Activated CD4-positive, alpha-beta T cell treated with anti-CD3 and anti-CD28 coated beads, Interleukin-2, amount 10 ng/mL, durations not matched to agents 7 days and 5 days (primary cell): ENCODE data around the gene CAPN9. TPM values are rescaled to one million over a fixed set of nuclear protein-coding genes. Genes with fewer than 3 reads are reported as not detected.
"Not testable (repeated sequence)": the region's sequence is repeated elsewhere in the genome, so short reads cannot be mapped to it uniquely, and the experiment has no call there.

Experiments used
- CTCF ChIA-PET: fragments of 350-600 bp; sonication (Branson Sonifier 250); formaldehyde crosslinking; loops from one replicate; lab custom pipeline; 2021; ENCODE audit warnings: antibody characterized with exemption; lab: Charles Lee
- POLR2A ChIA-PET: fragments of 350-600 bp; sonication (Branson Sonifier 250); formaldehyde crosslinking; loops from one replicate; lab custom pipeline; 2021; ENCODE audit warnings: antibody characterized with exemption; lab: Charles Lee
- DNase-seq: peaks from one replicate; pipeline ENCODE4 v3.0.0-alpha.2; 2020
- H3K27ac Mint-ChIP-seq: one replicate; pipeline ENCODE4 v1.8.0; 2021; ENCODE audit warnings: mild to moderate bottlenecking, moderate library complexity, mixed read lengths
- H3K27me3 Mint-ChIP-seq: one replicate; pipeline ENCODE4 v1.8.0; 2021; ENCODE audit warnings: mixed read lengths
- H3K36me3 Mint-ChIP-seq: one replicate; pipeline ENCODE4 v1.8.0; 2021; ENCODE audit warnings: low read depth, mixed read lengths
- H3K4me1 Mint-ChIP-seq: one replicate; pipeline ENCODE4 v1.8.0; 2021; ENCODE audit warnings: mixed read lengths
- H3K4me3 Mint-ChIP-seq: one replicate; pipeline ENCODE4 v1.8.0; 2021; ENCODE audit warnings: mild to moderate bottlenecking, moderate library complexity, mixed read lengths
- H3K9me3 Mint-ChIP-seq: one replicate; pipeline ENCODE4 v1.8.0; 2021; ENCODE audit warnings: mixed read lengths
- total RNA-seq, 2 experiments: library from RNA; stranded (reverse); gene quantifications; one replicate each; pipeline ENCODE4 v1.2.3, GENCODE V29; 2021

The CAPN9 gene
- total RNA-seq, 2 experiments from 2014 or later, result not detected

DNA sequence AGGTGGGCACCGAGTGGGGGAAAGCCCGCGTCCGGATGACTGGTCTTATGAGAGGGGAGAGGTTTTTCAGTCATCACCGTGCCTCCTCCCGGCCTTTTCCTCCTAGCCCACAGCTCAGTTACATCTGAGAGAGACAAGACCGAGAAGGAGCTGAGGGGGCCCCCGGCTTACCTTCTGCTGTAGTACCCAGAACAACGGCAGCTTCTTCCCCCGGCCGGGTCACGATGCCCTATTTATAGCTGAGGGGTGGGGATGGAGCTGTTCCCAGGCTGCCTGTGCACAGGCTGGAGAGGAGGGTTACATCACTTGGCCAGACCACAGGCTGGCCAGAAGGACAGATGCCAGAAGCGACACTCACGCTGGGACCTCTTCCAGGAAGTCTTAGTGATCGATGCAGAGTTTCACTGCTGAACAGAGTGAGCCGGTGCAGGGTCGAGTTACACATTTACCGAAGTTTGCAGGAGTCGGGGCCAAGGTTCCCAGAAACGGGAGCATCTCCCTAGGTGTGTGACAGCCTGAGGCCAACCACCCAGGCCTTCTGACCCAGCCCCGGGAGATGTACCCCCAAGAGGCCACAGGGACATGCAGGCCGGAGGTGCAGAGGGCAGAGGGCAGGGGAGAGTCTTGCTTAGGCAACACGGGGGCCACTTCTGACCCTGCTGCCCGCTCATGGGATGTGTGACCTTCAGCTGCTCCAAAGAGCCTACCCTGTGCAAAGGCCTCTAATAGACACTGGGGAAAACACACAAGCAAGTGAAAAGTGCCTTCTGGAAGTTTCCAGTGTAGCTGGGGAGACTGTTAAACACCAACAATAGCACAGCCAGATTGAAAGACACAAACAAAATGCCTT is 33.0 kb upstream of the CAPN9 start, which contains the start of gene AGT:
Gene AGT, minus strand, starts transcription at position 208 of the 850 bp plus-strand sequence. CDS start 3,299 bp downstream, outside the sequence.
- Mint-ChIP-seq H3K27me3 (peaks cover 5% of the 10 kb centered on the region), H3K36me3 (no peaks in the 10 kb centered on the region), H3K4me3 (no peak within 1 kb of the TSS), H3K27ac (no peak within 1 kb of the TSS), H3K4me1 (no peaks in the 10 kb centered on the region), H3K9me3 (peaks cover 3% of the 10 kb centered on the region)
- POLR2A ChIA-PET, result no interaction called here
- no peak for DNase-seq
- CTCF ChIA-PET, result interaction anchor here (0.6 kb wide), 1 partner anchor 1134 kb away, joined by 5 read pairs; no protein-coding TSS in a partner anchor

DNA sequence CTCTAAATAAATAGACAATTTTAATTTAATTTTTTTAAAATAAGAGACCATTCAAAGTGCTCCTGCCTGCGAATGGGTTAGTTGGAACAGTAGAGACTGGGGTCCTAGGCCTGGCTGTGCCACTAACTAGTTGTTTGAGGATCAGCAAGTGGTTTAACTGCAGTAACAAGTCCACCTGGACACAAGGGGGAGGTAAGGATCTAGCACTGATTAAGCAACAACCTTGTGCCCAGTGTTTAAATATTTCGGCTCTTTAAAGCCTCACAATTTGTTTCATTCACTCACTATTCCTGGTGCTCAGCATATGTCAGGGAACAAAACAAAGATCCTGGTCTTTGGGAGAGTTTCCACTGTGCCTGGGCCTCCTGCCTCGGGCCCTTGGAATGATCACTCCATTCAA is 31.7 kb upstream of the CAPN9 start:
- DNase-seq, result no peak
- Mint-ChIP-seq H3K4me3 (no peak overlapping the region), H3K27me3 (peaks cover 5% of the 10 kb centered on the region), H3K27ac (no peak overlapping the region), H3K36me3 (no peaks in the 10 kb centered on the region), H3K9me3 (peaks cover 3% of the 10 kb centered on the region), H3K4me1 (no peaks in the 10 kb centered on the region)
- CTCF ChIA-PET, result no interaction called here
- POLR2A ChIA-PET, result no interaction called here

DNA sequence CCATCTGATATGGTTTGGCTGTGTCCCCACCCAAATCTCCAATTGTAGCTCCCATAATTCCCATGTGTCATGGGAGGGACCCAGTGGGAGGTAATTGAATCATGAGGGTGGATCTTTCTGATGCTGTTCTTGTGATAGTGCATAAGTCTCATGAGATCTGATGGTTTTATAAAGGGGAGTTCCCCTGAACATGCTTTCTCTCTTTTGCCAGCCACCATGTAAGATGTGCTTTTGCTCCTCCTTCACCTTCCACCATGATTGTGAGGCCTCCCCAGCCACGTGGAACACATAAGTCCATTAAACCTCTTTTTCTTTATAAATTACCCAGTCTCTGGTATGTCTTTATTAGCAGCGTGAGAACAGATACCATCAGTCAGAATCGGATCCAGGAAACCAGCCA is 30.7 kb upstream of the CAPN9 start:
- H3K27me3 Mint-ChIP-seq, POLR2A ChIA-PET: not testable (repeated sequence)

DNA sequence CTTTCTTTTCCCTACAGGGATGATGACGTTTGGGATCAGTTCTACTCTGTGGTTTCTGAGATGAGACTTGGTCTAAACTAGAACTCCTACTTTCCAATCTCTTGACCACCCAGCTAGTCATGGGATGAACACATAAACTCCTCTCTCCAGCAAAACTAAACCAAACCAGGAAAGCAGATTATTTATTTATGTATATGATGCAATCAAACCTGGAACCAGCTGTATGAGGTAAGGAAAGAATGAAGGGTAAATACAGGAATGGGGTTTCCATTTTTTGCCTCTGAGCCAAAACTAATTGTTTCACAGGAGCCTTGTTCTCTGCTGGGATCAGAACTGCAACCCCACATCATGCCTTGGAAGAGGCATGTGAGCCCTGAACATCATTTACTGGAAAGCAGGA is 29.9 kb upstream of the CAPN9 start:
- POLR2A ChIA-PET, result no interaction called here
- DNase-seq, result no peak
- CTCF ChIA-PET, result no interaction called here
- H3K4me3 Mint-ChIP-seq, result no peak overlapping the region
- H3K36me3 Mint-ChIP-seq, result peaks cover 2% of the 10 kb centered on the region
- no peaks in the 10 kb centered on the region for H3K4me1 Mint-ChIP-seq
- no peak overlapping the region for H3K27ac Mint-ChIP-seq
- H3K27me3 Mint-ChIP-seq, result peaks cover 5% of the 10 kb centered on the region
- H3K9me3 Mint-ChIP-seq, result peaks cover 6% of the 10 kb centered on the region

More for the DNA sequence above, 30.7 kb upstream of the CAPN9 start:
- H3K4me3 Mint-ChIP-seq, H3K36me3 Mint-ChIP-seq, CTCF ChIA-PET, H3K9me3 Mint-ChIP-seq, DNase-seq, H3K4me1 Mint-ChIP-seq, H3K27ac Mint-ChIP-seq: not testable (repeated sequence)

DNA sequence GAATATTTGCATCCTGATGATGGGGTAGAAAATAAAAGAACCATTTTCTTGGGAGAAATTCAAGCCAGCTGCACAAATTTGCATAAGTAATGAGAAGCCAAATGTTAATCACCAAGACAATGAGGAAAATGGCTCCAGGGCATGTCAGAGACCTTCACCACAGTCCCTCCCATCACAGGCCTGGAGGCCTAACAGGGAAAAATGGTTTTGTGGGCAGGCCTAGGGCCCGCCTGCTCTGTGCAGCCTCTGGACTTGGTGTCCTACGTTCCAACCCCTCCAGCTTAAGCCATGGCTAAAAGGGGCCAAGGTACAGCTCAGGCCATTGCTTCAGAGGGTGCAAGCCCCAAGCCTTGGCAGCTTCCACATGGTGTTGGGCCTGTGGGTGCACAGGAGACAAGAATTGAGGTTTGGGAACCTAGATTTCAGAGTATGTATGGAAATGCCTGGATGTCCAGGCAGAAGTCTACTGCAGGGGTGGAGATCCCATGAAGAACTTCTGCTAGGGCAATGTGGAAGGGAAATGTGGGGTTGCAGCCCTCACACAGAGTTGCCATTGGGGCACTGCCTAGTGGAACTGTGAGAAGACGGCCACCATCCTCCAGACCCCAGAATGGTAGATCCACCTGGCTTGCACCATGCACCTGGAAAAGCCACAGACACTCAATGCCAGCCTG is 25.2 kb upstream of the CAPN9 start:
- H3K27me3 Mint-ChIP-seq, DNase-seq, H3K9me3 Mint-ChIP-seq, H3K36me3 Mint-ChIP-seq, H3K27ac Mint-ChIP-seq, CTCF ChIA-PET, POLR2A ChIA-PET, H3K4me3 Mint-ChIP-seq, H3K4me1 Mint-ChIP-seq: not testable (repeated sequence)

DNA sequence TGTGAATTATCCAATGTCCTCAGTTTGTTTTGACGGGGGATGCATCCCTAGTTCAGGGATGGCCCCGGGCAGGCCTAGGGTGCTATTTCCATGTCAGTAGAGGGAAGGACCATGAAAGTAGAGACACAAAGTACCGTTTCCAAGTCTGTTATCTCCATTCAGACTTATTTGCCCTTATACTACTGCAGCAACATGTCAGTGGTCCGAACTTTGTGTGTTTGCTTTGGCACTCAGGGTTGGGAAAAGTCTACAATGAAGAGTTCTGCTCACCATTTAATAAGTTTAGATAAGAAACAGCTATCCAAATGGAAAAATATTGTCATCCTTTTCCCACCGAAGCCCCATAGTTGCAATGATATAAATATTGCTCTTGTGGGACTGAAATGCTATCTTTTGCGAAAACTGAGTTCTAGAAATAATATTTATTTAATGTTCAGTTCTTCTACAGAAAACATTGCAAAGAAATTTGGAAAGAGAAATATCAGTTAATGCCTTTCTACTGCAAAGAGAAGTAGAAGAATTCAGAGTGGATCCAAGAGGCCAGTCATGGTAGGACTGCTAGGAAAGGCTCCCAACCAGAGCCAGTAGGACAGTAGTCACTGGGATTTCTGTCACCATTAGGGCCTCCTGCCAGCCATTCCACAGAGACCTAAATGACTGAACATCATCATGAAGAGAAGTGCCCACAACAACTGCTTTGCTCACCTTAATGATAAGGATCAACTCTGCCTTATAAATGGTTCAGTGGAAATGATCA is 21.8 kb upstream of the CAPN9 start:
- Mint-ChIP-seq H3K9me3 (peaks cover 6% of the 10 kb centered on the region), H3K4me1 (no peaks in the 10 kb centered on the region), H3K27ac (no peak overlapping the region), H3K36me3 (peaks cover 2% of the 10 kb centered on the region), H3K4me3 (no peak overlapping the region), H3K27me3 (peaks cover 10% of the 10 kb centered on the region)
- POLR2A ChIA-PET, result no interaction called here
- no peak for DNase-seq
- CTCF ChIA-PET, result no interaction called here

DNA sequence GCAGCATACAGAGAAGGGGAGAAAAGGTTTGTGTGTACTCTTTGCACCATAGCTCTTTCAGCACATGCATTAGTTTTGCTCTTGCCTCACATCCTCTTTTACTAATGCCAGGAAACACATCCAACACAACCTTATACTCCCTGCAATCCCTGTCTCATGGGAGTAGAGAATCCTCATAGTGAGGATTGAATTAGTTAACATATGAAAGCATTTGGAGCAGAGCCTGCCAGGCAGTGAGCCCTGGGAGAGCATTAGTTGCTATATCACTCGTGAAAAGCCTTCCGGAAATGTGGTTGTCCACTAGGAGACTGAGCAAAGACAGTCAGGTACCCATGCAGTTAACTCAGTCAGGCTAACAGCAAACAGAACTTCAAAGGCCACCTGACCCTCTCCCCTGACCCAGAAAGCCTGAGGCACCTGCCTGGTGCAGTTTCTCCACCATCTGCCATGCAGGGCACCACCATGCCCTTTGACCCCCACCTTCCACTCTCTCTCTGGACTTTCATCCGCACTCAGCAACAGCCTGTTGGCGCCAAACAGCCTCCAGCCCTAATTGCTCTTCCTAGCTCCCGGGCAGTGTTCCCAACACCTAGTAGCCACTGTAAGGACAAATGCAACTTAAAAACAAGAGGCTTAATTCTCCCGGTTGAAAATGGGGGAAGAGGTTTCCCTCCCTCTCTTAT is 18.3 kb upstream of the CAPN9 start:
- H3K27ac Mint-ChIP-seq, result no peak overlapping the region
- H3K4me1 Mint-ChIP-seq, result no peaks in the 10 kb centered on the region
- no peak for DNase-seq
- H3K9me3 Mint-ChIP-seq, result no peaks in the 10 kb centered on the region
- ChIA-PET CTCF (no interaction called here), POLR2A (no interaction called here)
- no peak overlapping the region for H3K4me3 Mint-ChIP-seq
- H3K27me3 Mint-ChIP-seq, result peaks cover 13% of the 10 kb centered on the region
- H3K36me3 Mint-ChIP-seq, result no peaks in the 10 kb centered on the region

DNA sequence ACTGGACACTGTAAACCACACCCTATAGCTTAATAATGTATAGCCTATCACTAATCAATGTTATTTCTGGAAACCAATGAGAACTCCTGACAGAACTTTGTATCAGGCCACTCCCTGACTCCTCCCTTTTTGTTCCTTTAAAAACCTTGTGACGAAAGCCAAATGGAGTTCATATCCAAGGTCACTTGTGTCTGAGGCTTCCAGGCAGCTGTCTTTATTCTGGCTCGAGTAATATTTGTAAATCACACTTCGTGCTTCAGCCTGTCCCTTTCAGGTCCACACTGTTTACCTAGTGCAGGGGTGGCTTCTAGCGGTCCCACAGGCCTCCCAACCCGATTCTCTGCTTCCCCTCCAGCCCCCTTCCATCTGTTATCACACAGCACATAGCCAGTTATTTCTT is 16.2 kb upstream of the CAPN9 start:
- no peak for DNase-seq
- Mint-ChIP-seq H3K27ac (no peak overlapping the region), H3K4me3 (no peak overlapping the region), H3K9me3 (no peaks in the 10 kb centered on the region), H3K36me3 (no peaks in the 10 kb centered on the region), H3K4me1 (no peaks in the 10 kb centered on the region), H3K27me3 (peaks cover 13% of the 10 kb centered on the region)
- ChIA-PET CTCF (interaction anchor here (1.4 kb wide), 1 partner anchor 10 kb away, joined by 4 read pairs; no protein-coding TSS in a partner anchor), POLR2A (no interaction called here)

DNA sequence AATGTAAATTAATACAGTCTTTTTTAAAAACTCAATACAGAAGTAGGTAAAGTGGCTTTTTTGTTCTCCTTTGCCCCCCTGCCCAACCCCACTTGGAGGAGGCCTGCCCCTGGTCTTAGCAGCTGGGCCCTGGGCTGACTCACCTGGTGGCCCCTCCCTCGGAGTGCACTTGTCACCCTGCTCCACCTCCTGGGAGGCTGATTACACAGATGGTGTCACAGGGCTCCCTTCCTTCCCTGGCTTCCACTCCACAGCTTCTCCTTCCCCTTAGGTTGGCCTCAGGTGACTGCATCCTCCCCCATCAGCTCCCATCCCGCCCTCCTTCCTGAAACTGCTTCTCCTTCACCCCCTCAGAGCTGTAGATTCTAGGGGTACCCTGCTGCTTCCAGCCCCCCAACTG is 11.7 kb upstream of the CAPN9 start:
- Mint-ChIP-seq H3K36me3 (no peaks in the 10 kb centered on the region), H3K9me3 (no peaks in the 10 kb centered on the region), H3K4me3 (no peak overlapping the region), H3K27me3 (peaks cover 3% of the 10 kb centered on the region), H3K4me1 (no peaks in the 10 kb centered on the region), H3K27ac (no peak overlapping the region)
- POLR2A ChIA-PET, result no interaction called here
- DNase-seq, result no peak
- CTCF ChIA-PET, result interaction anchor here (1.2 kb wide), 1 partner anchor 12 kb away, joined by 3 read pairs; no protein-coding TSS in a partner anchor

DNA sequence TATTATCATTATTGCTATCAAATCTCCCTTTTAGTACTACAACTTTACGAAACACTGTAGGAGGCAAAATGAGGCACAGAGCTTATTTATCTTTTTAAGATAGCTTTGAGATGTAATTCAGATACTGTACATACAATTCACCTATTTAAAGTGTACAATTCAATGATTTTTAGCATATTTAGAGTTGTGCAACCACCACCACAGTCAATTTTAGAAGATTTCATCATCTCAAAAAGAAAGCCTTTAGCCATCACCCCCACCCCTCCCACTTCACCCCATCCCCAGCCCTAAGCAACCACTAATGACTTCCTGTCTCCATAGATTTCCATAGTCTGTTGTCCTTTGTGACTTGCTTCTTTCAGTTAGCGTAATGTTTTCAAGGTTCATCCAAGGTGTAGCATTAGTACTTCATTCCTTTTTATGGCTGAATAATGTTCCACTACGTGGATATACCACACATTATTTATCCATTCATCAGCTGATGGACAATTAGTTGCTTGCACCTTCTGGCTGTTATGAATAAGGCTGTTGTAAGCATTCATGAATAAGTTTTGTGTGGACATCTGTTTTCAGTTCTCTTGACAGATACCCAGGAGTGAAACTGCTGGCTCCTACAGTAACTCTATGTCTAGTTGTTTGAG is 9.4 kb upstream of the CAPN9 start:
- H3K9me3 Mint-ChIP-seq, result no peaks in the 10 kb centered on the region
- CTCF ChIA-PET, result no interaction called here
- POLR2A ChIA-PET, result no interaction called here

DNA sequence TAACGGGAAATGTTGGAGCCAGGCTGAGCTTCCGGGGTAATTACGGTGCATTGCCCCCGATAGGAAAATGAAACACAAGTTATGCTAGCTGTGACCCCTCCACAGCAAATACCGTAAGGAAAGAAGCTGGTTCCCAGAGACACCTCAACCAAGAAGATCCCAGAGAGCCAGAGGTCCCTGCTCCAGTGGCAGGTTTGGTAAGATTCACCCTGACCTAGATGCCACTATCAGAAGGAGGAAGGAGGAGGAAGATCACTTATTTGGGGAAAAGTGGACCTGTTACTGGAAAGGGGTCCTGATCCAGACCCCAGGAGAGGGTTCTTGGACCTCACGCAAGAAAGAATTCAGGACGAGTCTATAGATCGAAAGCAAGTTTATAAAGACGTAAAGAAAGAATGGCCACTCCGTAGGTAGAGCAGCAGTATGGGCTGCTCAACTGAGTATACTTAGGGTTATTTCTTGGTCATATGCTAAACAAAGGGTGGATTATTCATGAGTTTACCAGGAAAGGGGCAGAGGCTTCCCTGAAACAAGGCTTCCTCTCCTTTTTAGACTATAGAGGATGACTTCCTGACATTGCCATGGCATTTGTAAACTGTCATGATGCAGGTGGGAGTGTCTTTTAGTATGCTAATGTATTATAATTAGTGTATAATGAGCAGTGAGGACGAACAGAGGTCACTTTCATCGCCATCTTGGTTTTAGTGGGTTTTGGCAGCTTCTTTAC is 7.5 kb upstream of the CAPN9 start:
- H3K36me3 Mint-ChIP-seq, result no peaks in the 10 kb centered on the region
- H3K9me3 Mint-ChIP-seq, result no peaks in the 10 kb centered on the region
- POLR2A ChIA-PET, result no interaction called here
- H3K4me3 Mint-ChIP-seq, result no peak overlapping the region
- H3K27ac Mint-ChIP-seq, result no peak overlapping the region
- no peaks in the 10 kb centered on the region for H3K27me3 Mint-ChIP-seq
- H3K4me1 Mint-ChIP-seq, result no peaks in the 10 kb centered on the region
- CTCF ChIA-PET, result interaction anchor here (0.6 kb wide), 1 partner anchor 29 kb away, joined by 5 read pairs; no protein-coding TSS in a partner anchor
- no peak for DNase-seq

More for the DNA sequence above, 9.4 kb upstream of the CAPN9 start:
- Mint-ChIP-seq H3K4me3 (no peak overlapping the region), H3K4me1 (no peaks in the 10 kb centered on the region), H3K27ac (no peak overlapping the region), H3K27me3 (no peaks in the 10 kb centered on the region), H3K36me3 (no peaks in the 10 kb centered on the region)
- no peak for DNase-seq
